Activated CD8-positive, alpha-beta T cell treated with anti-CD3 and anti-CD28 coated beads for 36 hours (primary cell): Measurements from ENCODE around the gene SIGLEC14. TPM values are rescaled to one million over a fixed set of nuclear protein-coding genes. Genes with fewer than 3 reads are reported as not detected.

Source experiments
- ATAC-seq: fragments of 200-7000 bp; cut with Tn5 transposase; one replicate; pipeline ENCODE4 v1.10.0; 2021; ENCODE audit warnings: mild to moderate bottlenecking, moderate library complexity
- CTCF ChIA-PET: fragments of 350-600 bp; sonication (Branson Sonifier 250); formaldehyde crosslinking; loops from one replicate; lab custom pipeline; 2021; ENCODE audit warnings: antibody characterized with exemption; lab: Charles Lee
- POLR2A ChIA-PET: fragments of 350-600 bp; sonication (Branson Sonifier 250); formaldehyde crosslinking; loops from one replicate; lab custom pipeline; 2021; ENCODE audit warnings: antibody characterized with exemption; lab: Charles Lee
- DNase-seq: peaks from one replicate; pipeline ENCODE4 v3.0.0-alpha.2; 2020
- H3K27ac Mint-ChIP-seq: one replicate; pipeline ENCODE4 v1.8.0; 2021; ENCODE audit warnings: mild to moderate bottlenecking, mixed read lengths
- H3K27me3 Mint-ChIP-seq: one replicate; pipeline ENCODE4 v1.8.0; 2021; ENCODE audit warnings: mixed read lengths
- H3K36me3 Mint-ChIP-seq: one replicate; pipeline ENCODE4 v1.8.0; 2021; ENCODE audit warnings: low read depth, mixed read lengths
- H3K4me1 Mint-ChIP-seq: one replicate; pipeline ENCODE4 v1.8.0; 2021; ENCODE audit warnings: low read depth, mixed read lengths
- H3K4me3 Mint-ChIP-seq: one replicate; pipeline ENCODE4 v1.8.0; 2021; ENCODE audit warnings: mild to moderate bottlenecking, moderate library complexity, mixed read lengths
- H3K9me3 Mint-ChIP-seq: one replicate; pipeline ENCODE4 v1.8.0; 2021; ENCODE audit warnings: mixed read lengths
- intact Hi-C: fragments of 100-400 bp; cut with micrococcal nuclease; formaldehyde crosslinking; loops from one replicate; pipeline ENCODE4 v1.10.0; 2022
- total RNA-seq, 2 experiments: library from RNA; stranded (reverse); gene quantifications; one replicate each; pipeline ENCODE4 v1.2.3, GENCODE V29; 2021
- TF ChIP-seq, protein P1 (sequence below): fragments of 200-600 bp; IDR thresholded peaks from one replicate; pipeline ENCODE4 v1.8.0; 2022; ENCODE audit warnings: antibody characterized with exemption, mild to moderate bottlenecking

Gene SIGLEC14
- total RNA-seq, 2 experiments from 2014 or later = not detected

DNA sequence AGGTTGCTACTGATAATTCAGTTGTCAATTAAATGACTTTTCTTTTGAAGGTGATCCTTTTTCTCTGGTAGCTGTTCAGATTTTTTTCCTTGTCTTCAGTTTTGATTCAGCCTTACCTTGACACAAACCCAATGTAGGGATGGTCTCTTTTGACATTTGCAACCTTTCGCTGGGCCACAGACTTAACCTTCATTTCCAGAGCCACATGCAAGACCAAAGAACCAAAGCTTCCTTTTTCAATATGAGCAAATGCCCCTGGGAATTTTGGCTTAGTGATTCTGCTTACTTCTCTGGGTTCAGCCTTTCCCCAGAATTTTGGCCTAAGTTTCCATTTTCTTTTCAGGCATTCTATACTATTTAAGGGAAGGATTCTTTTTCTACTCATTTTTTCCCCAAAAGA is 36.0 kb downstream of the SIGLEC14 start:
- DNase-seq = no peak
- ChIA-PET CTCF (interaction anchor here (1.0 to 2.9 kb wide), 2 partner anchors 47 to 138 kb away, joined by 3 to 14 read pairs; no protein-coding TSS in a partner anchor), POLR2A (interaction anchor here (1.1 kb wide), 1 partner anchor 8 kb away, joined by 3 read pairs; no protein-coding TSS in a partner anchor)
- TF ChIP-seq, protein P1, sequence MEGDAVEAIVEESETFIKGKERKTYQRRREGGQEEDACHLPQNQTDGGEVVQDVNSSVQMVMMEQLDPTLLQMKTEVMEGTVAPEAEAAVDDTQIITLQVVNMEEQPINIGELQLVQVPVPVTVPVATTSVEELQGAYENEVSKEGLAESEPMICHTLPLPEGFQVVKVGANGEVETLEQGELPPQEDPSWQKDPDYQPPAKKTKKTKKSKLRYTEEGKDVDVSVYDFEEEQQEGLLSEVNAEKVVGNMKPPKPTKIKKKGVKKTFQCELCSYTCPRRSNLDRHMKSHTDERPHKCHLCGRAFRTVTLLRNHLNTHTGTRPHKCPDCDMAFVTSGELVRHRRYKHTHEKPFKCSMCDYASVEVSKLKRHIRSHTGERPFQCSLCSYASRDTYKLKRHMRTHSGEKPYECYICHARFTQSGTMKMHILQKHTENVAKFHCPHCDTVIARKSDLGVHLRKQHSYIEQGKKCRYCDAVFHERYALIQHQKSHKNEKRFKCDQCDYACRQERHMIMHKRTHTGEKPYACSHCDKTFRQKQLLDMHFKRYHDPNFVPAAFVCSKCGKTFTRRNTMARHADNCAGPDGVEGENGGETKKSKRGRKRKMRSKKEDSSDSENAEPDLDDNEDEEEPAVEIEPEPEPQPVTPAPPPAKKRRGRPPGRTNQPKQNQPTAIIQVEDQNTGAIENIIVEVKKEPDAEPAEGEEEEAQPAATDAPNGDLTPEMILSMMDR = no peak
- H3K27me3 Mint-ChIP-seq = peaks cover 21% of the 10 kb centered on the region
- peaks cover 15% of the 10 kb centered on the region for H3K4me1 Mint-ChIP-seq
- no peak overlapping the region for H3K4me3 Mint-ChIP-seq
- peaks cover 10% of the 10 kb centered on the region for H3K9me3 Mint-ChIP-seq
- intact Hi-C loops = no loop called here
- no peak for ATAC-seq
- H3K36me3 Mint-ChIP-seq = peaks cover 4% of the 10 kb centered on the region
- no peak overlapping the region for H3K27ac Mint-ChIP-seq

DNA sequence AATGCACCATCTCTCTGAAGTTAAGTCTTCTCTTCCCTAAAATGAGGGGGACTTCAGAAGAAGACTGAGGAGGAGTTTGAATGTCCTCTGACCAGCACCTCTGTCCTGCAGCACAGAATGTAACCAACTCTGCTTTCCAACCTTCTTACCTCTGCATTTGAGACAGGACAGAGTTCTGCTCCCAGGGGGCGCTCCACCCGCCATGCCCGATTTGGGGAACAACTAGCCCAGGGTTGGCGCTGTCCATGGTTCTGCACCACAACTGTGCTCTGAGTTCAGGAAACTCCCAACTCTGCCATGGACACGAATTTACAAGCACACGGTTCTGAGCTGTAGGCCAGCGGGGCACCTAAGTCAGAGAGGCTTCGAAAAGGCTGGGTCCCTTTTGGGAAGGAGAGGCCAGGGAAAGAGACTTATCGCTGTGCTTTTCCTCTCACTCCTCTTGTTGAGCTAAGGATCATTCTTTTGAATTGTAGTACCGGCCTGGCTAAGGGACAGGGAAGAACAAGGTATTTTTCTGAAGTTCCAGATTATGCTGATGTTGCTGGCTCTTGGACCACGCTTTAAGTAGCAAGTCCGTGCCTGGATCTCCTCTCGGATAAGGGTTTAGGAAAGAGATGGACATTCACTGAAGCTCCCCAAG is 38.6 kb downstream of the SIGLEC14 start:
- H3K36me3 Mint-ChIP-seq = peaks cover 2% of the 10 kb centered on the region
- TF ChIP-seq, protein P1 = peak; percentile 51
- H3K9me3 Mint-ChIP-seq = peaks cover 9% of the 10 kb centered on the region
- CTCF ChIA-PET = interaction anchor here (1.2 to 2.9 kb wide), 3 partner anchors 49 to 134 kb away, joined by 4 to 14 read pairs (median 9); no protein-coding TSS in a partner anchor
- H3K4me3 Mint-ChIP-seq = no peak overlapping the region
- H3K4me1 Mint-ChIP-seq = peaks cover 15% of the 10 kb centered on the region
- ATAC-seq (no peak), DNase-seq (peak; percentile 82)
- intact Hi-C loops = no loop called here
- POLR2A ChIA-PET = no interaction called here
- no peak overlapping the region for H3K27ac Mint-ChIP-seq
- peaks cover 21% of the 10 kb centered on the region for H3K27me3 Mint-ChIP-seq

DNA sequence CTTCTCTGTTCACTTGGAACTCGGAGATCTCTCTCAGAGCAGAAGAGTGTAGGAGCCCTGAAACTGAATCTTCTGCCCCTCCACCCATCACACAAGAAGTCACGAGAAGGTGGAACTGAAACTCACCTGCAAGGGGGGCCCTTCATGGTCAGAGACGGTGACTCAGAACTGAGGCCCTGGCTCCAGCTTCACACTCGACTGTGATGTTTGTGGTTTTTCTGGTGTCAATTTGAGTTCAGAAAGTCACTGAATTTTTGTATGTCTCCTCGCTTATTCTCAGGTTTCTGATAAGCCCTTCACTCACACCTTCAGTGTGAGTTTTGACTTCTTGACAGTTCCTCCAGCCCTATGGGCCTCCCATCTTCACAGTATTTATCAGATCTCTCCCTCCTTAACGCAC is 39.5 kb downstream of the SIGLEC14 start:
- ChIA-PET CTCF (interaction anchor here (1.4 to 2.7 kb wide), 3 partner anchors 33 to 53 kb away, joined by 3 to 9 read pairs (median 5); no protein-coding TSS in a partner anchor), POLR2A (no interaction called here)
- peaks cover 15% of the 10 kb centered on the region for H3K4me1 Mint-ChIP-seq
- TF ChIP-seq, protein P1 = no peak
- H3K36me3 Mint-ChIP-seq = peaks cover 2% of the 10 kb centered on the region
- peaks cover 20% of the 10 kb centered on the region for H3K27me3 Mint-ChIP-seq
- DNase-seq = peak; percentile 71
- ATAC-seq = peak; percentile 92
- H3K4me3 Mint-ChIP-seq = no peak overlapping the region
- peaks cover 6% of the 10 kb centered on the region for H3K9me3 Mint-ChIP-seq
- H3K27ac Mint-ChIP-seq = no peak overlapping the region
- intact Hi-C loops = no loop called here

DNA sequence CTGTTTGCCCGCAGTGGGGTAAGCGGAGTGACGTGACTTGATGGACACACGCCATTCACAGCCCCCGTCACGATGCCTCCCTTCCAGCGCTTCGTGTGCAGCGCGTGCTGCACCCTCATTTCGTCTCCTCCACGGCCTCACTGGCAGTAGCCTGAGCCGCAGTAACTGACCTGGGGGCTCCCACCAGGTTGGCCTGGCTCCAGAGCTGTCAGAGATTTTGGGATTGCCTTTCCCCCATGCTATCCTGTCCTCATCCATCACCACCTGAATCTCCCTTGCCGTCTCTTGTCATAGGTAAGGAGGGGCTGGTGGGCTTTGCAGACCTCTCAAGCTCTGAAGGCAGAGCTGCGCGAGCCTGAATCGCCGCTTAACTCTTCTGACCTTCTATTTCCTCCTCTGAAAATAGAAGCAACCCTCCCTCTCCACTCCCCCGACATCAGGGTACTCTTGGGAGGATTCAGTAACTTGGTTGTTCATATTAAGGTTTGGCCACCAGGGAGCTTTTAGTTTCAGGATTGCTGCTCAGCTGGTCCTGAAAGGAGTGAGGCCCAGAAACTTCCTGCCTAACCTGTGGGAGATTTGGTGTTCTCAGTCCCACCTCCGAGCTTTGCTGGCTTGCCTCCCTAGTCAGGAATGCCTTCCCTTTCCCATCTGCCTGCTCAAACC is 44.3 kb downstream of the SIGLEC14 start:
- peaks cover 32% of the 10 kb centered on the region for H3K27me3 Mint-ChIP-seq
- H3K27ac Mint-ChIP-seq = no peak overlapping the region
- no peak overlapping the region for H3K4me3 Mint-ChIP-seq
- intact Hi-C loops = no loop called here
- ChIA-PET CTCF (interaction anchor here (1.3 kb wide), 1 partner anchor 59 kb away, joined by 4 read pairs; no protein-coding TSS in a partner anchor), POLR2A (interaction anchor here (0.9 kb wide), 1 partner anchor 8 kb away, joined by 3 read pairs; no protein-coding TSS in a partner anchor)
- ATAC-seq (no peak), DNase-seq (no peak)
- H3K4me1 Mint-ChIP-seq = peaks cover 11% of the 10 kb centered on the region
- TF ChIP-seq, protein P1 = no peak
- H3K9me3 Mint-ChIP-seq = peaks cover 3% of the 10 kb centered on the region
- peaks cover 4% of the 10 kb centered on the region for H3K36me3 Mint-ChIP-seq
